Measurements from ENCODE around the gene ERCC8. TPM values are rescaled to one million over a fixed set of nuclear protein-coding genes. Genes with fewer than 3 reads are reported as not detected.

ERCC8 gene
- total and polyA plus RNA-seq, 2 of the 13 experiments (the other 11 are each of a cell fraction or from before 2014, with no cell fraction given): 24.4 to 35.2 TPM

- Histone ChIP-seq H3K27me3 (ENCODE audit: control insufficient read depth in 1 of 2, insufficient read depth in 2 of 2, low read length in 2 of 2) (no peaks in the 10 kb centered on the region), H3K4me2 (ENCODE audit: low read depth, low read length) (no peak overlapping the region), H3K9ac (ENCODE audit: insufficient read depth, low read depth, low read length) (no peak overlapping the region), H4K20me1 (ENCODE audit: insufficient read depth, low read length) (no peaks in the 10 kb centered on the region), H3K9me3 (ENCODE audit: low read length) (no peaks in the 10 kb centered on the region), H3K36me3 (replicated peaks in 1 of 2; ENCODE audit: control insufficient read depth in 1 of 2, insufficient read depth in 2 of 2, low read length in 2 of 2) (no peaks in the 10 kb centered on the region), H3K79me2 (ENCODE audit: insufficient read depth, low read length) (peaks cover 4% of the 10 kb centered on the region), H3K27ac (ENCODE audit: extremely low read length, insufficient read depth, low read length) (no peak overlapping the region), H3K4me3 (replicated peaks in 1 of 3; ENCODE audit: insufficient read depth in 1 of 3, low read depth in 2 of 3, low read length in 3 of 3) (no peak overlapping the region), H2AFZ (ENCODE audit: low read length) (no peak overlapping the region), H3K4me1 (ENCODE audit: insufficient read depth, low read length) (peaks cover 12% of the 10 kb centered on the region; the same call in 1 of the 2 replicates)
- no TSS peak for BruUV-seq (replicated peaks)
- ATAC-seq: no peak
- FAIRE-seq: no peak
- ChIA-PET CTCF (ENCODE audit: low intra/inter-chr PET ratio, low total read pairs) (no interaction called here), POLR2A (no interaction called here)
- TF ChIP-seq ZNF772 (CRISPR knock-in tag; IDR thresholded peaks at IDR 0.05): no peak
- no peak for TF ChIP-seq MIXL1 (CRISPR knock-in tag; IDR thresholded peaks at IDR 0.05)
- TF ChIP-seq HNF4A (CRISPR knock-in tag; IDR thresholded peaks at IDR 0.05): no peak
- TF ChIP-seq KLF16 (CRISPR knock-in tag; IDR thresholded peaks at IDR 0.05): no peak
- no peak for TF ChIP-seq ZUFSP (CRISPR knock-in tag; IDR thresholded peaks at IDR 0.05; ENCODE audit: borderline replicate concordance)
- TF ChIP-seq KDM1A (CRISPR knock-in tag; IDR thresholded peaks at IDR 0.05): no peak
- no peak for TF ChIP-seq CHCHD3 (CRISPR knock-in tag; IDR thresholded peaks at IDR 0.05)
- no peak for TF ChIP-seq RXRB (CRISPR knock-in tag; IDR thresholded peaks at IDR 0.05; ENCODE audit: borderline replicate concordance)
- no peak for TF ChIP-seq FOXK1 (CRISPR knock-in tag; IDR thresholded peaks at IDR 0.05; ENCODE audit: borderline replicate concordance, low read depth)
- no peak for TF ChIP-seq RORA (CRISPR knock-in tag; IDR thresholded peaks at IDR 0.05)
- TF ChIP-seq ARNTL (CRISPR knock-in tag; IDR thresholded peaks at IDR 0.05): no peak
- no peak for TF ChIP-seq ZGPAT (CRISPR knock-in tag; IDR thresholded peaks at IDR 0.05)
- no peak for TF ChIP-seq NKX3-1 (CRISPR knock-in tag; IDR thresholded peaks at IDR 0.05)
- TF ChIP-seq FOXM1 (CRISPR knock-in tag; IDR thresholded peaks at IDR 0.05): no peak
- no peak for DNase-seq (ENCODE audit: low spot score)
- in situ Hi-C loops (cut with HindIII; ENCODE audit: extremely low pct_ligation_motif_present, low pct_unique_long_range_greater_than_20kb): no loop called here
- WGBS (ENCODE audit: low lambda C conversion rate): 96% methylated on average over 2 of the region's 2 CpGs
- intact Hi-C loops (cut with micrococcal nuclease; ENCODE audit: unreplicated experiment): no loop called here
These were observed 35.6 kb upstream of the ERCC8 start for GRCh38 chr5:60980511-60980910.
